NK-92 treated with Interleukin-12 subunit alpha and Interleukin-12 subunit beta, amount 100 ng/mL, for 24 hours (cell line): ENCODE data around the gene ERH.
"Not testable (repeated sequence)": the region's sequence is repeated elsewhere in the genome, so short reads cannot be mapped to it uniquely, and the experiment has no call there.

Source experiments
- DNase-seq: peaks from one replicate; lab custom pipeline; 2025; lab: John Stamatoyannopoulos, UW

The ERH gene

GRCh38 chr14:69395929-69396328, 2.2 kb downstream of the ERH start:
- DNase-seq = no peak

- DNase-seq = no peak
These were observed 5.6 kb downstream of the ERH start for GRCh38 chr14:69392481-69392880.

- DNase-seq = not testable (repeated sequence)
These were observed 6.7 kb downstream of the ERH start for GRCh38 chr14:69391400-69391799.

- no peak for DNase-seq
These were observed 10.8 kb downstream of the ERH start for GRCh38 chr14:69387311-69387710.

- DNase-seq = no peak
These were observed 19.8 kb downstream of the ERH start for GRCh38 chr14:69378274-69378673.

GRCh38 chr14:69376439-69376838, 21.7 kb downstream of the ERH start:
- no peak for DNase-seq

- no peak for DNase-seq
These were observed 22.4 kb downstream of the ERH start for GRCh38 chr14:69375722-69376121.

- no peak for DNase-seq
These were observed 22.9 kb downstream of the ERH start for GRCh38 chr14:69375182-69375581.

GRCh38 chr14:69374235-69374634, 23.9 kb downstream of the ERH start:
- no peak for DNase-seq

- no peak for DNase-seq
These were observed 25.0 kb downstream of the ERH start for GRCh38 chr14:69373104-69373503.

- no peak for DNase-seq
These were observed 26.0 kb downstream of the ERH start for GRCh38 chr14:69372146-69372545.

- DNase-seq = no peak
These were observed 28.0 kb downstream of the ERH start for GRCh38 chr14:69370061-69370460.

- no peak for DNase-seq
These were observed 29.7 kb downstream of the ERH start for GRCh38 chr14:69368381-69368780.

- no peak for DNase-seq
These were observed 31.3 kb downstream of the ERH start for GRCh38 chr14:69366761-69367160.

- no peak for DNase-seq
These were observed 32.0 kb downstream of the ERH start for GRCh38 chr14:69366069-69366468.

GRCh38 chr14:69364378-69364777, 33.7 kb downstream of the ERH start:
- DNase-seq = no peak

GRCh38 chr14:69363964-69364363, 34.1 kb downstream of the ERH start:
- DNase-seq = no peak

- DNase-seq = no peak
These were observed 35.0 kb downstream of the ERH start for GRCh38 chr14:69363055-69363454.

- DNase-seq = no peak
These were observed 37.5 kb downstream of the ERH start for GRCh38 chr14:69360438-69361108.

GRCh38 chr14:69358966-69359365, 39.1 kb downstream of the ERH start:
- DNase-seq = no peak

- DNase-seq = no peak
These were observed 39.7 kb downstream of the ERH start for GRCh38 chr14:69358233-69358963.

GRCh38 chr14:69357544-69358200, 40.4 kb downstream of the ERH start:
- DNase-seq = no peak

- no peak for DNase-seq
These were observed 41.1 kb downstream of the ERH start for GRCh38 chr14:69356903-69357543.
